ENCODE results near the gene NBR1.
"Not testable (repeated sequence)": the region's sequence is repeated elsewhere in the genome, so short reads cannot be mapped to it uniquely, and the experiment has no call there.

The NBR1 gene

DNA sequence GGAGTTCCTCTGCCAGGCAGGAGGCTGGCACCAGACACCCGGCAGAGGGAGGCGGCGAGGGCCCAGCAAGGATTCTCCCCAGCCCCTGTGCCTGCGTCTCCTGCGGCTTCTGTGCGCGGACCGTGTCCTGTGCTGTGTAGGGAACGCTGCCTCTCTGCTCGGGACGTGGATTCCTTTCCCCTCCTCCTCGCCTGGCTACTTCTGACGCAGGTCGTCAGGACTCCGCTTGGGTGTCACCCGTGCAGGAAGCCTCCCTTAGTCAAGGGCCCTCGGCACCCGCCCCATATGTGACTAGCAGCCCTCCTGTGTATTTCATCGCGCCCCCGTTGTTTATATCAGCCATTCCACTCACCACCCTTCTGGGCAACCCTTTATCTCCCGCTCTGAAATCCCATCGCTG is 75.4 kb downstream of the NBR1 start:
- DNase-seq (ENCODE audit: low read depth), result not testable (repeated sequence)

Measured in stimulated activated CD4-positive, alpha-beta T cell treated with anti-CD3 and anti-CD28 coated beads, Interleukin-2, amount 100 ng/mL, for 4 hours (primary cell).